Inflammatory macrophage (primary cell): ENCODE results near the gene COPZ1.

Experiments
- DNase-seq, 2 donors: peaks; one replicate each; pipeline ENCODE4 v3.0.0-alpha.2; 2020 to 2022

Gene COPZ1

DNA sequence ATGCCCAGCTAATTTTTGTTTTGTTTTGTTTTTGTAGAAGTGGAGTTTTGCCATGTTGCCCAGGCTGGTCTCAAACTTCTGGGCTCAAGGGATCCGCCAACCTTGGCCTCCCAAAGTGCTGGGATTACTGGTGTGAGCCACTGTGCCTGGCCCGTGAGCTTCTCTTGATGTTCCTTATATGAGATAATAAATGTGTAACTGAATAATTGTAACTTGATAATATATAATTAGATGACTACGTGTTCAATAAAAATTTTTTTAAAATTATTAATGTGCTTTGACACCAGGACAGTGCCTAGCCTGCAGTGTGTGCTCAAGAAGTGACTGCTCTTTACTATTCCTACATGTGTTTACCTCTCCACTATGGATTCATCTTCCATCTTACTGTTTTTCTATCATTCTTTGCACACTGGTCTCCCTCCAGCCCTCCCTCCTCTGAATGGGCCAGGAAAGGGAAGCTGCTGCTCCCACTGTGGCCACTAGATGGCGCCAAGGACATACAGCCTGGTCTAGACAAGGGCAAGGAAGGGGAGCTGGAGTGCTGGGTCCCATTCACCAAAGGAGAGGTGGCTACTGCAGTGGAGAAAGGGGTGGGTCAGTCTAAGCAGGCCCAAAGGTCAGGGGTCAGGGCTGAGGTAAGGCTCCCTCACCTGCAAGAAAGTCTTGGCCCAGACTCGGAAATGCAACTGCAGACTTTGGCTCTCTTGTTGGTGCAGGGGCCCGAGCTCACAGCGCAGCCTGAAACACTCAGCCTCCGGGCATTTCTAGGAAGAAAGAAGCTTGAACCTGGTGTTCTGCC, 74.3 kb downstream of the COPZ1 start:
- peak; percentile 85 to 92 for DNase-seq

DNA sequence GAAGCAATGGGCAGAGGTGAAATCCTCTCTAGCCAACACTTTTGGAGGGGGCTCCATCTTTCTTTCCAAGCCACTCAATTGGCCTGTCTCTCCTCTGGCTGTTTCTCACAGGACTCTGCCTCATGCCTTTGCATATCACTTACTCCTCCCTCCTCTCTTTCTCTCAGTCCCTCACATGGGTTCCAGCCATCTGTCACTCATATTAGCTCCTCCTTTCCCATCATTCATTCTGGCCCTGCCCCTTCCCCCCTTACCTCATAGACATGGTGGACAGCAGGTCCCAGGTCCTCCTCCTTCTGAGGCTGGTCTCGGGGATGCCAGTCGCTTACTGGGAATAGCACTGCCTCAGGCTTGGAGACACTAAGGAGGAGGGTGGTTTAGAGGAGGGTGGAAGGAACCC, 76.2 kb downstream of the COPZ1 start:
- DNase-seq = no peak
